Measurements from ENCODE around the gene GPHN. TPM values are rescaled to one million over a fixed set of nuclear protein-coding genes. Genes with fewer than 3 reads are reported as not detected.

GPHN gene
- total RNA-seq, 1 experiment from 2014 or later: 18.1 TPM

DNA sequence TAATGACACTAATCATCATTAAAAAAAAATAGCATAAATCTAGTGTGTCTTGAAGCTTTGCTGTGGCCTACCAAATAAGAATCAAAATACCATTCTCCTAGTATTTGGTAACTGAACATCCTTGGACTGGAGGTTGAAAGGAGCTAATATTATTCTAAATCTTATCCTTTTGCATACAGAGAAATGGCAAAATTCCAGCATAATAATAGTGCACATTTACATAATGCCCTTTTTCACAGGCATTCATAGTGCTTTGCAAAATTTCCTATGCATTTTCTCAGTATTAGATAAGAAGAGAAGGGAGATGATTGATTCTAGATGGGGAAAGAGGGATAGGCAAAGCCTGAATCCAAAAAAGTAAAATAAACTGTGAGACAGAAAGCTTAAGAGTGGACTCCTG is 35.7 kb upstream of the GPHN start (continued):
- TF ChIP-seq, protein P1, sequence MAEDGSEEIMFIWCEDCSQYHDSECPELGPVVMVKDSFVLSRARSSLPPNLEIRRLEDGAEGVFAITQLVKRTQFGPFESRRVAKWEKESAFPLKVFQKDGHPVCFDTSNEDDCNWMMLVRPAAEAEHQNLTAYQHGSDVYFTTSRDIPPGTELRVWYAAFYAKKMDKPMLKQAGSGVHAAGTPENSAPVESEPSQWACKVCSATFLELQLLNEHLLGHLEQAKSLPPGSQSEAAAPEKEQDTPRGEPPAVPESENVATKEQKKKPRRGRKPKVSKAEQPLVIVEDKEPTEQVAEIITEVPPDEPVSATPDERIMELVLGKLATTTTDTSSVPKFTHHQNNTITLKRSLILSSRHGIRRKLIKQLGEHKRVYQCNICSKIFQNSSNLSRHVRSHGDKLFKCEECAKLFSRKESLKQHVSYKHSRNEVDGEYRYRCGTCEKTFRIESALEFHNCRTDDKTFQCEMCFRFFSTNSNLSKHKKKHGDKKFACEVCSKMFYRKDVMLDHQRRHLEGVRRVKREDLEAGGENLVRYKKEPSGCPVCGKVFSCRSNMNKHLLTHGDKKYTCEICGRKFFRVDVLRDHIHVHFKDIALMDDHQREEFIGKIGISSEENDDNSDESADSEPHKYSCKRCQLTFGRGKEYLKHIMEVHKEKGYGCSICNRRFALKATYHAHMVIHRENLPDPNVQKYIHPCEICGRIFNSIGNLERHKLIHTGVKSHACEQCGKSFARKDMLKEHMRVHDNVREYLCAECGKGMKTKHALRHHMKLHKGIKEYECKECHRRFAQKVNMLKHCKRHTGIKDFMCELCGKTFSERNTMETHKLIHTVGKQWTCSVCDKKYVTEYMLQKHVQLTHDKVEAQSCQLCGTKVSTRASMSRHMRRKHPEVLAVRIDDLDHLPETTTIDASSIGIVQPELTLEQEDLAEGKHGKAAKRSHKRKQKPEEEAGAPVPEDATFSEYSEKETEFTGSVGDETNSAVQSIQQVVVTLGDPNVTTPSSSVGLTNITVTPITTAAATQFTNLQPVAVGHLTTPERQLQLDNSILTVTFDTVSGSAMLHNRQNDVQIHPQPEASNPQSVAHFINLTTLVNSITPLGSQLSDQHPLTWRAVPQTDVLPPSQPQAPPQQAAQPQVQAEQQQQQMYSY (CRISPR knock-in tag; IDR thresholded peaks at IDR 0.05): no peak
- no peak for TF ChIP-seq CREM (CRISPR knock-in tag; IDR thresholded peaks at IDR 0.05)

DNA sequence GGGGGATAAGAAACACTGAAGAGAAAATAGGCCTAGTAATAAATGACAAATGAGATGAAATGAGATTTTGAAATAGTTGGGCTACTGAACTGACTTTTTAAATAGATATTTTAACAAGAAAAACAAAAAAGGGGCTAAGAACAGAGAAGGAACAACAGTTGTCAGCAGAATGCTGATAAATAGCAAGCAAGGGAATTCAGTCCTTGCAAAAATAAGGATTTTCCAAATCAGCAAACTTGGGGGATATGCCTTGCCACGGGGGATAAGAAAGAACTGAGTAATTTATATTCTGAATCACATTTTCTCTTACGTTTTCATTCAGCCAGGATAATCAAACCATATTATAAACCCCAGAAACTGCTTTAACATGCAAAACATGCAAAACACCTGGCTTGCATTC is 34.7 kb upstream of the GPHN start:
- no peak for DNase-seq (ENCODE audit: low spot score)
- no peak for ATAC-seq
- Mint-ChIP-seq H3K27ac (no peak overlapping the region), H3K36me3 (peaks cover 41% of the 10 kb centered on the region), H3K4me1 (no peaks in the 10 kb centered on the region), H3K27me3 (ENCODE audit: low read depth) (no peaks in the 10 kb centered on the region; the same call in 1 of the 2 replicates), H3K9me3 (peaks cover 66% of the 10 kb centered on the region), H3K4me3 (no peak overlapping the region)
- TF ChIP-seq, protein P2, sequence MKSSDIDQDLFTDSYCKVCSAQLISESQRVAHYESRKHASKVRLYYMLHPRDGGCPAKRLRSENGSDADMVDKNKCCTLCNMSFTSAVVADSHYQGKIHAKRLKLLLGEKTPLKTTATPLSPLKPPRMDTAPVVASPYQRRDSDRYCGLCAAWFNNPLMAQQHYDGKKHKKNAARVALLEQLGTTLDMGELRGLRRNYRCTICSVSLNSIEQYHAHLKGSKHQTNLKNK (CRISPR knock-in tag; IDR thresholded peaks at IDR 0.05): no peak
- no peak for TF ChIP-seq SP1 (CRISPR knock-in tag; conservative IDR thresholded peaks at IDR 0.05)
- no peak for TF ChIP-seq ZNF219 (CRISPR knock-in tag; IDR thresholded peaks at IDR 0.05; ENCODE audit: borderline replicate concordance)
- TF ChIP-seq PRRX2 (CRISPR knock-in tag; IDR thresholded peaks at IDR 0.05): no peak
- TF ChIP-seq, protein P3, sequence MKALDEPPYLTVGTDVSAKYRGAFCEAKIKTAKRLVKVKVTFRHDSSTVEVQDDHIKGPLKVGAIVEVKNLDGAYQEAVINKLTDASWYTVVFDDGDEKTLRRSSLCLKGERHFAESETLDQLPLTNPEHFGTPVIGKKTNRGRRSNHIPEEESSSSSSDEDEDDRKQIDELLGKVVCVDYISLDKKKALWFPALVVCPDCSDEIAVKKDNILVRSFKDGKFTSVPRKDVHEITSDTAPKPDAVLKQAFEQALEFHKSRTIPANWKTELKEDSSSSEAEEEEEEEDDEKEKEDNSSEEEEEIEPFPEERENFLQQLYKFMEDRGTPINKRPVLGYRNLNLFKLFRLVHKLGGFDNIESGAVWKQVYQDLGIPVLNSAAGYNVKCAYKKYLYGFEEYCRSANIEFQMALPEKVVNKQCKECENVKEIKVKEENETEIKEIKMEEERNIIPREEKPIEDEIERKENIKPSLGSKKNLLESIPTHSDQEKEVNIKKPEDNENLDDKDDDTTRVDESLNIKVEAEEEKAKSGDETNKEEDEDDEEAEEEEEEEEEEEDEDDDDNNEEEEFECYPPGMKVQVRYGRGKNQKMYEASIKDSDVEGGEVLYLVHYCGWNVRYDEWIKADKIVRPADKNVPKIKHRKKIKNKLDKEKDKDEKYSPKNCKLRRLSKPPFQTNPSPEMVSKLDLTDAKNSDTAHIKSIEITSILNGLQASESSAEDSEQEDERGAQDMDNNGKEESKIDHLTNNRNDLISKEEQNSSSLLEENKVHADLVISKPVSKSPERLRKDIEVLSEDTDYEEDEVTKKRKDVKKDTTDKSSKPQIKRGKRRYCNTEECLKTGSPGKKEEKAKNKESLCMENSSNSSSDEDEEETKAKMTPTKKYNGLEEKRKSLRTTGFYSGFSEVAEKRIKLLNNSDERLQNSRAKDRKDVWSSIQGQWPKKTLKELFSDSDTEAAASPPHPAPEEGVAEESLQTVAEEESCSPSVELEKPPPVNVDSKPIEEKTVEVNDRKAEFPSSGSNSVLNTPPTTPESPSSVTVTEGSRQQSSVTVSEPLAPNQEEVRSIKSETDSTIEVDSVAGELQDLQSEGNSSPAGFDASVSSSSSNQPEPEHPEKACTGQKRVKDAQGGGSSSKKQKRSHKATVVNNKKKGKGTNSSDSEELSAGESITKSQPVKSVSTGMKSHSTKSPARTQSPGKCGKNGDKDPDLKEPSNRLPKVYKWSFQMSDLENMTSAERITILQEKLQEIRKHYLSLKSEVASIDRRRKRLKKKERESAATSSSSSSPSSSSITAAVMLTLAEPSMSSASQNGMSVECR (CRISPR knock-in tag; IDR thresholded peaks at IDR 0.05; ENCODE audit: borderline replicate concordance): no peak
- no peak for TF ChIP-seq NFYB (CRISPR knock-in tag; conservative IDR thresholded peaks at IDR 0.05; ENCODE audit: low read depth)
- no peak for TF ChIP-seq SMAD3 (CRISPR knock-in tag; IDR thresholded peaks at IDR 0.05; ENCODE audit: borderline replicate concordance)
- TF ChIP-seq, protein P4, sequence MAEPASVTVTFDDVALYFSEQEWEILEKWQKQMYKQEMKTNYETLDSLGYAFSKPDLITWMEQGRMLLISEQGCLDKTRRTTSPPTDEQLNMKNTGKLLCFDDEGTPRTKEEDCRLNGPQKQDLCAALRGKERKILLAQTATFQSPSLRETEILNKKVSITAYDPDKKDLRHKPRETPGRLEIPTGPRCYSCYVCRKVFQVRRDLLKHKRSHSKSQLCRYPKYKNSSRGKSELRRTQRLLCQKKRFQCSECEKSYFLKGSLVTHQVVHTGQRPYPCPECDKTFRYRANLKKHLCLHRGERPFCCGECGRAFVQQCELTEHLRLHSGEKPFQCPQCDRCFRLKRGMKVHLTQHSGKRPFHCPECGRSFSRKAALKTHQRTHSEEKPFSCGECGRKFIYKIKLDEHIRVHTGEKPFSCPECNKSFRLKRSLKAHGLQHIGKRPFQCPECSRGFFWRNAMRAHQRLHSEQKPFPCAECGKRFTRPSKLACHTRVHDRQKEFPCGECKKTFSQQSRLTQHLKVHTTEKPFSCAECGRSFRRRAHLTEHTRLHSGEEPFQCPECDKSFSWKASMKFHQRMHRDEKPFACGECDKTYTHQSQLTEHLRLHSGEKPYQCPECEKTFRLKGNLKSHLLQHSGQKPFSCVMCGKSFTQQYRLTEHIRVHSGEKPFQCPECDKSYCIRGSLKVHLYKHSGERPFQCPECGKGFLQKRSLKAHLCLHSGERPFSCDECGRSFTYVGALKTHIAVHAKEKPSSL (CRISPR knock-in tag; conservative IDR thresholded peaks at IDR 0.05): no peak
- TF ChIP-seq SMAD4 (CRISPR knock-in tag; IDR thresholded peaks at IDR 0.05): no peak
- no peak for TF ChIP-seq NR2C2 (CRISPR knock-in tag; IDR thresholded peaks at IDR 0.05)
- TF ChIP-seq ZNF263 (CRISPR knock-in tag; IDR thresholded peaks at IDR 0.05; ENCODE audit: low read depth): no peak
- TF ChIP-seq, protein P5, sequence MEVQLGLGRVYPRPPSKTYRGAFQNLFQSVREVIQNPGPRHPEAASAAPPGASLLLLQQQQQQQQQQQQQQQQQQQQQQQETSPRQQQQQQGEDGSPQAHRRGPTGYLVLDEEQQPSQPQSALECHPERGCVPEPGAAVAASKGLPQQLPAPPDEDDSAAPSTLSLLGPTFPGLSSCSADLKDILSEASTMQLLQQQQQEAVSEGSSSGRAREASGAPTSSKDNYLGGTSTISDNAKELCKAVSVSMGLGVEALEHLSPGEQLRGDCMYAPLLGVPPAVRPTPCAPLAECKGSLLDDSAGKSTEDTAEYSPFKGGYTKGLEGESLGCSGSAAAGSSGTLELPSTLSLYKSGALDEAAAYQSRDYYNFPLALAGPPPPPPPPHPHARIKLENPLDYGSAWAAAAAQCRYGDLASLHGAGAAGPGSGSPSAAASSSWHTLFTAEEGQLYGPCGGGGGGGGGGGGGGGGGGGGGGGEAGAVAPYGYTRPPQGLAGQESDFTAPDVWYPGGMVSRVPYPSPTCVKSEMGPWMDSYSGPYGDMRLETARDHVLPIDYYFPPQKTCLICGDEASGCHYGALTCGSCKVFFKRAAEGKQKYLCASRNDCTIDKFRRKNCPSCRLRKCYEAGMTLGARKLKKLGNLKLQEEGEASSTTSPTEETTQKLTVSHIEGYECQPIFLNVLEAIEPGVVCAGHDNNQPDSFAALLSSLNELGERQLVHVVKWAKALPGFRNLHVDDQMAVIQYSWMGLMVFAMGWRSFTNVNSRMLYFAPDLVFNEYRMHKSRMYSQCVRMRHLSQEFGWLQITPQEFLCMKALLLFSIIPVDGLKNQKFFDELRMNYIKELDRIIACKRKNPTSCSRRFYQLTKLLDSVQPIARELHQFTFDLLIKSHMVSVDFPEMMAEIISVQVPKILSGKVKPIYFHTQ (CRISPR knock-in tag; IDR thresholded peaks at IDR 0.05): no peak
- TF ChIP-seq SOX15 (CRISPR knock-in tag; IDR thresholded peaks at IDR 0.05): no peak
- ChIA-PET CTCF (no interaction called here), POLR2A (no interaction called here)
